GM23338 (cell line): ENCODE measurements around the gene MCTP2. TPM values are rescaled to one million over a fixed set of nuclear protein-coding genes. Genes with fewer than 3 reads are reported as not detected.

ENCODE experiments used
- ATAC-seq: fragments of 200-7000 bp; cut with Tn5 transposase; 3 replicates; pipeline ENCODE4 v1.9.1; 2020
- DNase-seq: peaks from one replicate; pipeline ENCODE4 v3.0.0-alpha.2; 2015; ENCODE audit warnings: low spot score
- H2AFZ ChIP-seq: fragments of 200-600 bp; sonication (generic); 2 replicates; pipeline ENCODE4 v1.8.0; 2016; ENCODE audit warnings: antibody characterized with exemption, mild to moderate bottlenecking, moderate library complexity
- H3F3A ChIP-seq: fragments of 200-600 bp; sonication (generic); replicated peaks from 2 replicates; pipeline ENCODE4 v1.8.0; 2017; ENCODE audit warnings: antibody characterized with exemption, mixed run types, low read depth
- H3K27ac ChIP-seq: fragments of 200-600 bp; sonication (generic); 2 replicates; pipeline ENCODE4 v1.6.1; 2016; ENCODE audit warnings: low read depth
- H3K27me3 ChIP-seq: fragments of 200-600 bp; sonication (generic); 2 replicates; pipeline ENCODE4 v1.8.0; 2016; ENCODE audit warnings: mild to moderate bottlenecking, mixed run types, moderate library complexity; ENCODE audit not compliant: insufficient read depth
- H3K36me3 ChIP-seq: fragments of 200-600 bp; sonication (generic); 2 replicates; pipeline ENCODE4 v1.8.0; 2016; ENCODE audit warnings: mild to moderate bottlenecking; ENCODE audit not compliant: insufficient read depth
- H3K4me1 ChIP-seq: fragments of 200-600 bp; sonication (generic); 2 replicates; pipeline ENCODE4 v1.8.0; 2016; ENCODE audit warnings: mild to moderate bottlenecking, moderate library complexity; ENCODE audit not compliant: insufficient read depth
- H3K4me2 ChIP-seq: fragments of 200-600 bp; sonication (generic); 2 replicates; pipeline ENCODE4 v1.7.1; 2017; ENCODE audit warnings: mixed run types
- H3K4me3 ChIP-seq: fragments of 200-600 bp; sonication (generic); 2 replicates; pipeline ENCODE4 v1.6.1; 2016; ENCODE audit warnings: mixed run types
- H3K79me2 ChIP-seq: fragments of 200-600 bp; sonication (generic); replicated peaks from 2 replicates; pipeline ENCODE4 v1.8.0; 2017; ENCODE audit warnings: mild to moderate bottlenecking; ENCODE audit not compliant: insufficient read depth
- H3K9me2 ChIP-seq: fragments of 200-600 bp; sonication (generic); 2 replicates; pipeline ENCODE4 v1.8.0; 2017; ENCODE audit not compliant: insufficient read depth
- H4K20me1 ChIP-seq: fragments of 200-600 bp; sonication (generic); replicated peaks from 2 replicates; pipeline ENCODE4 v1.8.0; 2017; ENCODE audit warnings: mild to moderate bottlenecking; ENCODE audit not compliant: insufficient read depth
- H3K27ac Mint-ChIP-seq: 2 replicates; pipeline ENCODE4 v1.8.0; 2020; ENCODE audit warnings: inconsistent platforms, mild to moderate bottlenecking, moderate library complexity, mixed read lengths
- H3K27me3 Mint-ChIP-seq: 3 replicates; pipeline ENCODE4 v1.8.0; 2022; ENCODE audit warnings: low read depth, mild to moderate bottlenecking, moderate library complexity, mixed read lengths, inconsistent platforms; ENCODE audit not compliant: insufficient read depth, poor library complexity
- H3K36me3 Mint-ChIP-seq: 3 replicates; pipeline ENCODE4 v1.8.0; 2021; ENCODE audit warnings: low read depth, mild to moderate bottlenecking, inconsistent platforms, moderate library complexity, mixed read lengths
- H3K4me1 Mint-ChIP-seq: 3 replicates; pipeline ENCODE4 v1.8.0; 2020; ENCODE audit warnings: mild to moderate bottlenecking, inconsistent platforms, mixed read lengths
- H3K4me3 Mint-ChIP-seq: 3 replicates; pipeline ENCODE4 v1.8.0; 2021; ENCODE audit warnings: moderate library complexity, mild to moderate bottlenecking, inconsistent platforms, mixed read lengths
- H3K9me3 Mint-ChIP-seq: 3 replicates; pipeline ENCODE4 v1.8.0; 2020; ENCODE audit warnings: moderate library complexity, mild to moderate bottlenecking, inconsistent platforms, mixed read lengths
- CREB1 ChIP-seq: fragments of 250-450 bp; sonication (Bioruptor Pico); IDR thresholded peaks from 2 replicates; pipeline ENCODE4 v1.5.0; 2020; ENCODE audit warnings: low read depth, mild to moderate bottlenecking, moderate library complexity
- CTCF ChIP-seq, 2 experiments: fragments of 200-600 bp in 1 of 2; sonication (generic) in 1 of 2; conservative IDR thresholded peaks; 2 replicates each; pipeline versions ENCODE4 v1.5.1 to v1.6.1; 2016 to 2017; ENCODE audit warnings: antibody characterized with exemption in 2 of 2, low read depth in 2 of 2, mild to moderate bottlenecking in 2 of 2, moderate library complexity in 1 of 2
- ETS1 ChIP-seq: IDR thresholded peaks from 2 replicates; pipeline ENCODE4 v1.6.1; 2016; ENCODE audit warnings: antibody characterized with exemption
- EZH2 ChIP-seq: fragments of 200-600 bp; sonication (generic); IDR thresholded peaks from one replicate; pipeline ENCODE4 v1.8.0; 2017; ENCODE audit warnings: antibody characterized with exemption, mild to moderate bottlenecking, low read depth; ENCODE audit not compliant: unreplicated experiment
- EZH2phosphoT487 ChIP-seq: fragments of 200-600 bp; sonication (generic); IDR thresholded peaks from one replicate; pipeline ENCODE4 v1.8.1; 2018; ENCODE audit warnings: antibody characterized with exemption; ENCODE audit not compliant: unreplicated experiment
- JUNB ChIP-seq: IDR thresholded peaks from one replicate; pipeline ENCODE4 v1.6.1; 2016; ENCODE audit warnings: antibody characterized with exemption; ENCODE audit not compliant: unreplicated experiment
- NANOG ChIP-seq: IDR thresholded peaks from 2 replicates; pipeline ENCODE4 v1.6.1; 2016; ENCODE audit warnings: antibody characterized with exemption, borderline replicate concordance
- POLR2AphosphoS5 ChIP-seq: IDR thresholded peaks from 2 replicates; pipeline ENCODE4 v1.6.1; 2016; ENCODE audit warnings: antibody characterized with exemption, low read depth
- REST ChIP-seq: IDR thresholded peaks from one replicate; pipeline ENCODE4 v1.6.1; 2018; ENCODE audit warnings: antibody characterized with exemption; ENCODE audit not compliant: unreplicated experiment
- STAT1 ChIP-seq: IDR thresholded peaks from one replicate; pipeline ENCODE4 v1.6.1; 2016; ENCODE audit warnings: antibody characterized with exemption; ENCODE audit not compliant: unreplicated experiment
- ZNF114 ChIP-seq: fragments of 250-450 bp; sonication (Bioruptor Pico); IDR thresholded peaks from 2 replicates; pipeline ENCODE4 v1.5.0; 2020; ENCODE audit warnings: mild to moderate bottlenecking, moderate library complexity
- ZNF331 ChIP-seq: fragments of 250-450 bp; sonication (Bioruptor Pico); IDR thresholded peaks from 2 replicates; pipeline ENCODE4 v1.5.0; 2020; ENCODE audit warnings: low read depth, mild to moderate bottlenecking, moderate library complexity
- polyA plus RNA-seq: library from polyadenylated mRNA; unstranded; fragments of >200 nt; fragmentation: Nextera tagmentation; extraction: Ambion mirVana; gene quantifications from 2 replicates; pipeline ENCODE4 v1.2.1, GENCODE V29; 2016
- total RNA-seq: library from RNA; depleted of rRNA; stranded (reverse); fragments of >200 nt; shearing (Covaris generic); gene quantifications from 2 replicates; pipeline ENCODE4 v1.2.3, GENCODE V29; 2014

MCTP2 gene
- total and polyA plus RNA-seq, 2 experiments from 2014 or later, result 1.8 to 5.5 TPM

GRCh38 chr15:94298364-94298763 is 67.0 kb downstream of the MCTP2 start:
- H3K4me1 ChIP-seq, result no peaks in the 10 kb centered on the region
- no peaks in the 10 kb centered on the region for H3F3A ChIP-seq
- no peaks in the 10 kb centered on the region for H3K79me2 ChIP-seq
- H3K27me3 ChIP-seq, result no peaks in the 10 kb centered on the region
- no peak for TF ChIP-seq ETS1
- no peak for TF ChIP-seq CTCF (conservative IDR thresholded peaks at IDR 0.05; ENCODE audit: low read depth in 2 of 2)
- no peak for TF ChIP-seq NANOG
- no peak for TF ChIP-seq JUNB
- no peak for TF ChIP-seq POLR2AphosphoS5
- ATAC-seq (no peak), DNase-seq (no peak)
- H3K27ac ChIP-seq, result no peak overlapping the region
- H3K4me2 ChIP-seq, result no peak overlapping the region
- Mint-ChIP-seq H3K4me1 (no peaks in the 10 kb centered on the region; the same call in 2 of the 3 replicates), H3K27ac (no peak overlapping the region), H3K4me3 (no peak overlapping the region), H3K27me3 (peaks cover 2% of the 10 kb centered on the region), H3K36me3 (peaks cover 11% of the 10 kb centered on the region; the same call in 2 of the 3 replicates), H3K9me3 (peaks cover 4% of the 10 kb centered on the region; the same call in 1 of the 3 replicates)
- no peak overlapping the region for H3K4me3 ChIP-seq
- H3K36me3 ChIP-seq, result no peaks in the 10 kb centered on the region
- H3K9me2 ChIP-seq, result 0 out of 2 replicates have a peak, but pooled peaks cover 3% of the 10 kb centered on the region
- no peaks in the 10 kb centered on the region for H4K20me1 ChIP-seq
- H2AFZ ChIP-seq, result no peak overlapping the region

- no peaks in the 10 kb centered on the region for H3F3A ChIP-seq
- peaks cover 7% of the 10 kb centered on the region; the same call in 1 of the 2 replicates for H3K9me2 ChIP-seq
- ATAC-seq (no peak), DNase-seq (no peak)
- no peaks in the 10 kb centered on the region for H3K4me1 ChIP-seq
- no peaks in the 10 kb centered on the region for H3K79me2 ChIP-seq
- Mint-ChIP-seq H3K4me3 (no peak overlapping the region), H3K27ac (no peak overlapping the region), H3K9me3 (peaks cover 4% of the 10 kb centered on the region; the same call in 1 of the 3 replicates), H3K27me3 (peaks cover 2% of the 10 kb centered on the region), H3K36me3 (peaks cover 13% of the 10 kb centered on the region; the same call in 2 of the 3 replicates), H3K4me1 (no peaks in the 10 kb centered on the region; the same call in 2 of the 3 replicates)
- no peak overlapping the region for H2AFZ ChIP-seq
- no peaks in the 10 kb centered on the region for H4K20me1 ChIP-seq
- H3K36me3 ChIP-seq, result no peaks in the 10 kb centered on the region
- H3K27ac ChIP-seq, result no peak overlapping the region
- no peak overlapping the region for H3K4me2 ChIP-seq
- H3K4me3 ChIP-seq, result no peak overlapping the region
- no peaks in the 10 kb centered on the region for H3K27me3 ChIP-seq
- TF ChIP-seq REST (no peak), EZH2 (no peak), JUNB (no peak), POLR2AphosphoS5 (no peak), ZNF331 (no peak), EZH2phosphoT487 (no peak), STAT1 (no peak), ZNF114 (CRISPR knock-in tag) (no peak), ETS1 (no peak), CTCF (conservative IDR thresholded peaks at IDR 0.05; ENCODE audit: low read depth in 2 of 2) (no peak), NANOG (no peak), CREB1 (CRISPR knock-in tag) (no peak)
These were observed 69.3 kb downstream of the MCTP2 start for GRCh38 chr15:94300612-94301011.
